IMR-90 (cell line): Measurements from ENCODE around the gene MAP4K1. TPM values are rescaled to one million over a fixed set of nuclear protein-coding genes. Genes with fewer than 3 reads are reported as not detected.
A peak's percentile ranks its signal among the peaks of the same experiment; 100 is the strongest.

Experiments
- ATAC-seq: fragments of 200-7000 bp; cut with Tn5 transposase; 2 replicates; pipeline ENCODE4 v1.9.1; 2020; ENCODE audit warnings: low read depth, mild to moderate bottlenecking, moderate library complexity
- BruUV-seq: library from RNA; stranded (reverse); fragments of 400-500 nt; replicated peaks from 2 replicates; lab custom pipeline; 2021; lab: Mats Ljungman, UMichigan
- CTCF ChIA-PET: fragments of 300-600 bp; formaldehyde crosslinking; extraction: SDS; loops from one replicate; lab custom pipeline; 2021; ENCODE audit warnings: antibody characterized with exemption; lab: Yijun Ruan, JAX
- POLR2A ChIA-PET: fragments of 300-600 bp; sonication (Branson Sonifier 250); formaldehyde crosslinking; loops from one replicate; lab custom pipeline; 2022; ENCODE audit warnings: antibody characterized with exemption; ENCODE audit not compliant: unreplicated experiment; lab: Charles Lee
- DNase-seq: peaks from one replicate; pipeline ENCODE4 v3.0.0; 2013
- H2AFZ ChIP-seq: replicated peaks from 2 replicates; pipeline ENCODE3; 2013; ENCODE audit warnings: low read length, mild to moderate bottlenecking; ENCODE audit not compliant: poor library complexity
- H2AK5ac ChIP-seq: 2 replicates; pipeline ENCODE4 v1.6.1; 2013; ENCODE audit warnings: low read depth, low read length, inconsistent platforms
- H2AK9ac ChIP-seq: replicated peaks from 2 replicates; pipeline ENCODE3; 2013; ENCODE audit warnings: mild to moderate bottlenecking, low read depth, low read length, moderate library complexity; ENCODE audit not compliant: poor library complexity
- H2BK120ac ChIP-seq: 2 replicates; pipeline ENCODE4 v1.6.1; 2013; ENCODE audit warnings: low read depth, low read length, inconsistent platforms
- H2BK15ac ChIP-seq: 3 replicates; pipeline ENCODE4 v1.6.1; 2013; ENCODE audit warnings: low read depth, low read length, inconsistent platforms
- H2BK20ac ChIP-seq: 2 replicates; pipeline ENCODE4 v1.6.1; 2013; ENCODE audit warnings: low read depth, mild to moderate bottlenecking, inconsistent platforms, low read length, moderate library complexity
- H2BK5ac ChIP-seq: 2 replicates; pipeline ENCODE4 v1.6.1; 2013; ENCODE audit warnings: mild to moderate bottlenecking, low read depth, low read length, inconsistent platforms; ENCODE audit not compliant: poor library complexity, severe bottlenecking
- H3K14ac ChIP-seq: replicated peaks from 2 replicates; pipeline ENCODE4 v1.6.1; 2013; ENCODE audit warnings: low read depth, low read length, inconsistent platforms
- H3K18ac ChIP-seq: 2 replicates; pipeline ENCODE4 v1.6.1; 2013; ENCODE audit warnings: low read depth, low read length, control low read depth
- H3K23ac ChIP-seq: 2 replicates; pipeline ENCODE4 v1.6.1; 2013; ENCODE audit warnings: low read depth, low read length, inconsistent platforms
- H3K27ac ChIP-seq: 2 replicates; pipeline ENCODE4 v1.5.1; 2013; ENCODE audit warnings: mild to moderate bottlenecking, control low read depth, low read length; ENCODE audit not compliant: insufficient read depth
- H3K27me3 ChIP-seq: 2 replicates; pipeline ENCODE4 v1.6.1; 2013; ENCODE audit warnings: low read length; ENCODE audit not compliant: control insufficient read depth, insufficient read depth
- H3K36me3 ChIP-seq: 2 replicates; pipeline ENCODE4 v1.6.1; 2013; ENCODE audit warnings: low read length, mixed read lengths; ENCODE audit not compliant: control insufficient read depth, insufficient read depth
- H3K4ac ChIP-seq: 2 replicates; pipeline ENCODE4 v1.6.1; 2013; ENCODE audit warnings: low read depth, low read length, inconsistent platforms
- H3K4me1 ChIP-seq: 2 replicates; pipeline ENCODE4 v1.6.1; 2013; ENCODE audit warnings: low read length, mixed read lengths; ENCODE audit not compliant: control insufficient read depth, insufficient read depth
- H3K4me2 ChIP-seq: 2 replicates; pipeline ENCODE4 v1.6.1; 2013; ENCODE audit warnings: low read depth, mild to moderate bottlenecking, control low read depth, low read length, moderate library complexity
- H3K4me3 ChIP-seq: 2 replicates; pipeline ENCODE4 v1.5.1; 2013; ENCODE audit warnings: low read depth, mild to moderate bottlenecking, control low read depth, low read length, moderate library complexity; ENCODE audit not compliant: insufficient read depth
- H3K56ac ChIP-seq: 2 replicates; pipeline ENCODE4 v1.6.1; 2013; ENCODE audit warnings: low read length, inconsistent platforms; ENCODE audit not compliant: insufficient read depth; ENCODE audit errors: extremely low read depth
- H3K79me1 ChIP-seq, 2 experiments: 2 replicates each; pipeline ENCODE4 v1.6.1; 2013; ENCODE audit warnings: low read length in 2 of 2, inconsistent platforms in 1 of 2, low read depth in 1 of 2
- H3K9ac ChIP-seq: 2 replicates; pipeline ENCODE4 v1.6.1; 2013; ENCODE audit warnings: low read depth, low read length, control low read depth
- H3K9me1 ChIP-seq: 2 replicates; pipeline ENCODE4 v1.6.1; 2013; ENCODE audit warnings: low read length, inconsistent platforms; ENCODE audit not compliant: insufficient read depth
- H3K9me3 ChIP-seq: 2 replicates; pipeline ENCODE4 v1.6.1; 2013; ENCODE audit warnings: low read length; ENCODE audit not compliant: control insufficient read depth, insufficient read depth
- H4K20me1 ChIP-seq: 2 replicates; pipeline ENCODE4 v1.6.1; 2013; ENCODE audit warnings: low read length, inconsistent platforms; ENCODE audit not compliant: insufficient read depth
- H4K5ac ChIP-seq: 2 replicates; pipeline ENCODE4 v1.6.1; 2013; ENCODE audit warnings: mild to moderate bottlenecking, low read depth, low read length, control low read depth
- H4K8ac ChIP-seq, 2 experiments: 2 replicates each; pipeline ENCODE4 v1.6.1; 2013; ENCODE audit warnings: low read depth in 2 of 2, low read length in 2 of 2, control low read depth in 1 of 2, inconsistent platforms in 1 of 2
- H4K91ac ChIP-seq: 2 replicates; pipeline ENCODE4 v1.6.1; 2013; ENCODE audit warnings: low read depth, low read length, inconsistent platforms; ENCODE audit not compliant: insufficient read depth
- BHLHE40 ChIP-seq: fragments of 150-350 bp; IDR thresholded peaks from 2 replicates; pipeline ENCODE4 v1.6.1; 2016; ENCODE audit warnings: mild to moderate bottlenecking, low read depth, low read length
- CEBPB ChIP-seq: IDR thresholded peaks from 2 replicates; pipeline ENCODE4 v1.6.1; 2012; ENCODE audit warnings: low read depth, low read length, improper control_type of control experiment
- CHD1 ChIP-seq: IDR thresholded peaks from 2 replicates; pipeline ENCODE4 v1.6.1; 2012; ENCODE audit warnings: low read depth, low read length, improper control_type of control experiment
- ELK1 ChIP-seq: fragments of 150-350 bp; IDR thresholded peaks from 2 replicates; pipeline ENCODE4 v1.6.1; 2016; ENCODE audit warnings: low read depth, mild to moderate bottlenecking, low read length, moderate library complexity, borderline replicate concordance
- FOS ChIP-seq: fragments of 150-350 bp; IDR thresholded peaks from 2 replicates; pipeline ENCODE4 v1.6.1; 2016; ENCODE audit warnings: low read depth, low read length
- MAFK ChIP-seq: IDR thresholded peaks from 2 replicates; pipeline ENCODE4 v1.6.1; 2012; ENCODE audit warnings: low read depth, low read length, improper control_type of control experiment
- MAZ ChIP-seq: IDR thresholded peaks from 2 replicates; pipeline ENCODE4 v1.6.1; 2012; ENCODE audit warnings: low read depth, mild to moderate bottlenecking, low read length, improper control_type of control experiment, moderate library complexity, borderline replicate concordance
- MXI1 ChIP-seq: IDR thresholded peaks from 2 replicates; pipeline ENCODE4 v1.6.1; 2012; ENCODE audit warnings: low read depth, mild to moderate bottlenecking, low read length, moderate library complexity, borderline replicate concordance
- NFE2L2 ChIP-seq: fragments of 150-350 bp; IDR thresholded peaks from 2 replicates; pipeline ENCODE4 v1.6.1; 2016; ENCODE audit warnings: low read depth, mild to moderate bottlenecking, low read length
- POLR2A ChIP-seq: IDR thresholded peaks from 2 replicates; pipeline ENCODE4 v1.6.1; 2012; ENCODE audit warnings: mild to moderate bottlenecking, low read depth, low read length
- RAD21 ChIP-seq: IDR thresholded peaks from 2 replicates; pipeline ENCODE4 v1.6.1; 2012; ENCODE audit warnings: low read length, improper control_type of control experiment
- RCOR1 ChIP-seq: IDR thresholded peaks from 2 replicates; pipeline ENCODE4 v1.6.1; 2012; ENCODE audit warnings: mild to moderate bottlenecking, low read length, improper control_type of control experiment; ENCODE audit not compliant: insufficient replicate concordance
- RFX5 ChIP-seq: IDR thresholded peaks from 2 replicates; pipeline ENCODE4 v1.8.0; 2012; ENCODE audit warnings: low read depth, mild to moderate bottlenecking, low read length, moderate library complexity
- SMC3 ChIP-seq: fragments of 150-350 bp; IDR thresholded peaks from 2 replicates; pipeline ENCODE4 v1.6.1; 2016; ENCODE audit warnings: low read depth, mild to moderate bottlenecking, antibody characterized with exemption, low read length, moderate library complexity
- USF2 ChIP-seq: fragments of 150-350 bp; IDR thresholded peaks from 2 replicates; pipeline ENCODE4 v1.6.1; 2017; ENCODE audit warnings: mild to moderate bottlenecking, antibody characterized with exemption, low read length, low read depth
- WGBS, 2 experiments: methylation state at CpG; one replicate each; pipeline versions ENCODE4 v1.1.5 to v1.1.7; 2013; ENCODE audit warnings: missing lambda C conversion rate in 2 of 2; ENCODE audit not compliant: insufficient read length in 1 of 2; ENCODE audit errors: extremely low coverage in 2 of 2; 5-methylcytosine and 5-hydroxymethylcytosine counted together
- dilution Hi-C: fragments of 300-500 bp; cut with HindIII; formaldehyde crosslinking; loops from one replicate; pipeline ENCODE4 v1.14.3; 2018; ENCODE audit warnings: low sequenced_read_pairs; ENCODE audit not compliant: unreplicated experiment
- in situ Hi-C: fragments of 300-500 bp; cut with MboI; formaldehyde crosslinking; loops from 3 replicates; pipeline ENCODE4 v1.14.3; 2019; ENCODE audit warnings: low sequenced_read_pairs, inconsistent platforms, mixed read lengths
- intact Hi-C: fragments of 100-400 bp; cut with micrococcal nuclease; formaldehyde crosslinking; loops from 2 replicates; pipeline ENCODE4 v1.10.0; 2022
- polyA plus RNA-seq, 3 experiments: library from polyadenylated mRNA; depleted of rRNA; stranded (reverse); fragments of >200 nt; gene quantifications; 2 replicates each; pipeline ENCODE4 v1.2.3, GENCODE V29; 2012; ENCODE audit warnings: low replicate concordance in 1 of 3
- total RNA-seq: library from RNA; depleted of rRNA; stranded (reverse); fragments of >200 nt; gene quantifications from 2 replicates; pipeline ENCODE4 v1.2.3, GENCODE V29; 2012
- TF ChIP-seq, protein P1 (sequence below): conservative IDR thresholded peaks from 2 replicates; pipeline ENCODE4 v1.5.1; 2012; ENCODE audit warnings: mild to moderate bottlenecking, low read depth, low read length, improper control_type of control experiment

MAP4K1 gene
- total and polyA plus RNA-seq, 2 of the 4 experiments (the other 2 are of a cell fraction), result 0.22 TPM; not detected in 1

- no peak overlapping the region for H2AFZ ChIP-seq
- H3K9me1 ChIP-seq, result peaks cover 51% of the 10 kb centered on the region
- in situ Hi-C loops (no loop called here), dilution Hi-C loops (no loop called here), intact Hi-C loops (no loop called here)
- peak overlapping the region; percentile 59 for H2BK5ac ChIP-seq
- H3K9ac ChIP-seq, result no peak overlapping the region
- H4K5ac ChIP-seq, result 0 out of 2 replicates have a peak overlapping the region, but pooled peaks have one; percentile 16
- H3K4me3 ChIP-seq, result no peak overlapping the region
- H3K79me1 ChIP-seq, result peaks cover 0 to 65% of the 10 kb centered on the region in 2 experiments; a peak in 2 of 4 replicates
- WGBS, 2 experiments, result 100% methylated on average over 3 of the region's 9 CpGs; no CpG with 5 or more reads in 1 of the 2 experiments
- peak overlapping the region; percentile 61; the same call in 1 of the 2 replicates for H3K23ac ChIP-seq
- H3K18ac ChIP-seq, result peak overlapping the region; percentile 18; the same call in 1 of the 2 replicates
- POLR2A ChIA-PET, result no interaction called here
- no peaks in the 10 kb centered on the region for H3K9me3 ChIP-seq
- peaks cover 52% of the 10 kb centered on the region for H3K4me1 ChIP-seq
- BruUV-seq, result no TSS peak
- CTCF ChIA-PET, result no interaction called here
- peak overlapping the region; percentile 64 for H2AK5ac ChIP-seq
- peak overlapping the region; percentile 84 for H3K4ac ChIP-seq
- H3K4me2 ChIP-seq, result no peak overlapping the region
- peak overlapping the region; percentile 56 for H4K91ac ChIP-seq
- no peak for DNase-seq
- TF ChIP-seq CHD1 (no peak), MAFK (no peak), SMC3 (no peak), ELK1 (no peak), RCOR1 (no peak), MAZ (no peak), RAD21 (no peak), RFX5 (no peak), CEBPB (no peak), BHLHE40 (no peak), POLR2A (no peak), FOS (no peak), MXI1 (no peak), USF2 (no peak), NFE2L2 (no peak)
- TF ChIP-seq, protein P1, sequence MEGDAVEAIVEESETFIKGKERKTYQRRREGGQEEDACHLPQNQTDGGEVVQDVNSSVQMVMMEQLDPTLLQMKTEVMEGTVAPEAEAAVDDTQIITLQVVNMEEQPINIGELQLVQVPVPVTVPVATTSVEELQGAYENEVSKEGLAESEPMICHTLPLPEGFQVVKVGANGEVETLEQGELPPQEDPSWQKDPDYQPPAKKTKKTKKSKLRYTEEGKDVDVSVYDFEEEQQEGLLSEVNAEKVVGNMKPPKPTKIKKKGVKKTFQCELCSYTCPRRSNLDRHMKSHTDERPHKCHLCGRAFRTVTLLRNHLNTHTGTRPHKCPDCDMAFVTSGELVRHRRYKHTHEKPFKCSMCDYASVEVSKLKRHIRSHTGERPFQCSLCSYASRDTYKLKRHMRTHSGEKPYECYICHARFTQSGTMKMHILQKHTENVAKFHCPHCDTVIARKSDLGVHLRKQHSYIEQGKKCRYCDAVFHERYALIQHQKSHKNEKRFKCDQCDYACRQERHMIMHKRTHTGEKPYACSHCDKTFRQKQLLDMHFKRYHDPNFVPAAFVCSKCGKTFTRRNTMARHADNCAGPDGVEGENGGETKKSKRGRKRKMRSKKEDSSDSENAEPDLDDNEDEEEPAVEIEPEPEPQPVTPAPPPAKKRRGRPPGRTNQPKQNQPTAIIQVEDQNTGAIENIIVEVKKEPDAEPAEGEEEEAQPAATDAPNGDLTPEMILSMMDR, result no peak
- peak overlapping the region; percentile 43 for H2BK20ac ChIP-seq
- H4K8ac ChIP-seq, result peak overlapping the region in 1 of 2 experiments; percentile 46; a peak in 2 of 4 replicates
- H3K14ac ChIP-seq, result peak overlapping the region; percentile 69
- H4K20me1 ChIP-seq, result peaks cover 53% of the 10 kb centered on the region
- H3K36me3 ChIP-seq, result peaks cover 19% of the 10 kb centered on the region
- peak overlapping the region; percentile 77 for H2BK120ac ChIP-seq
- no peaks in the 10 kb centered on the region for H3K27me3 ChIP-seq
- H2AK9ac ChIP-seq, result no peak overlapping the region
- no peak overlapping the region for H3K56ac ChIP-seq
- peak overlapping the region; percentile 57; the same call in 1 of the 3 replicates for H2BK15ac ChIP-seq
- no peak for ATAC-seq
- peak overlapping the region; percentile 14; the same call in 1 of the 2 replicates for H3K27ac ChIP-seq
Measured at GRCh38 chr19:38660724-38661123, 43.0 kb upstream of the MAP4K1 start.
